Left lung (tissue), 10 donors: Measurements from ENCODE around the gene MRNIP. TPM values are rescaled to one million over a fixed set of nuclear protein-coding genes. Genes with fewer than 3 reads are reported as not detected.
A peak's percentile ranks its signal among the peaks of the same experiment; 100 is the strongest.

ENCODE experiments used
- ATAC-seq: fragments of 200-7000 bp; cut with Tn5 transposase; one replicate; pipeline ENCODE4 v1.9.1; 2020; ENCODE audit warnings: moderate library complexity
- DNase-seq, 4 donors: peaks; one replicate each; pipeline ENCODE4 v3.0.0-alpha.2; 2013 to 2020
- H3K27ac ChIP-seq, 2 donors: fragments of 200-600 bp; sonication (generic) in 1 of 2; one replicate each; pipeline versions ENCODE4 v1.5.0 to v1.8.0; 2020 to 2021
- H3K27me3 ChIP-seq, 2 donors: fragments of 200-600 bp; sonication (generic) in 1 of 2; one replicate each; pipeline versions ENCODE4 v1.5.0 to v1.8.0; 2020 to 2021
- H3K36me3 ChIP-seq, 2 donors: fragments of 200-600 bp; sonication (generic) in 1 of 2; one replicate each; pipeline versions ENCODE4 v1.5.0 to v1.8.0; 2020 to 2021
- H3K4me1 ChIP-seq, 2 donors: fragments of 200-600 bp; one replicate each; pipeline ENCODE4 v1.8.0; 2021
- H3K4me3 ChIP-seq, 2 donors: fragments of 200-600 bp; sonication (generic) in 1 of 2; one replicate each; pipeline versions ENCODE4 v1.5.0 to v1.8.0; 2020 to 2021; ENCODE audit warnings: mild to moderate bottlenecking in 1 of 2
- H3K9me3 ChIP-seq, 2 donors: fragments of 200-600 bp; sonication (generic) in 1 of 2; one replicate each; pipeline versions ENCODE4 v1.5.0 to v1.8.0; 2020 to 2021
- CTCF ChIP-seq, 2 donors: fragments of 200-600 bp; sonication (generic) in 1 of 2; IDR thresholded peaks; one replicate each; pipeline versions ENCODE4 v1.5.0 to v1.8.0; 2021; ENCODE audit warnings: antibody characterized with exemption in 2 of 2
- intact Hi-C, 2 donors: fragments of 100-400 bp; cut with DNase I; formaldehyde crosslinking; loops; one replicate each; pipeline versions ENCODE4 v1.11.2 to v1.14.2; 2022
- polyA plus RNA-seq, 6 donors: library from polyadenylated mRNA; unstranded; fragments of 120-200 nt; gene quantifications; one replicate each; pipeline ENCODE4 v1.2.1, GENCODE V29; 2013; ENCODE audit not compliant: insufficient read length in 6 of 6
- total RNA-seq, 2 donors: library from RNA; stranded (reverse); fragmentation: NEBNext Ultra II Directional; extraction: Animal tissue kit (Norgen Biotek cat#: 25700); gene quantifications; one replicate each; pipeline ENCODE4 v1.2.1, GENCODE V29; 2021
- donor health status: DM: no; HTN: yes; CAD: no.
- donor health status: DM: no; HTN: no; CAD: no.

The MRNIP gene
- total and polyA plus RNA-seq, 8 donors, result 16.9 to 55.6 (median 46.3) TPM

GRCh38 chr5:179840766-179841165, 17.9 kb downstream of the MRNIP start:
- TF ChIP-seq CTCF (IDR thresholded peaks at IDR 0.05), result no peak
- no peak overlapping the region for H3K27ac ChIP-seq
- H3K27me3 ChIP-seq, result no peaks in the 10 kb centered on the region
- H3K4me1 ChIP-seq, result peaks cover 0 to 14% of the 10 kb centered on the region in 2 donors
- ATAC-seq, result no peak
- H3K36me3 ChIP-seq, result peaks cover 0 to 61% of the 10 kb centered on the region in 2 donors
- H3K4me3 ChIP-seq, result no peak overlapping the region
- peak in 2 of 4 donors; percentile 24 to 82 for DNase-seq
- intact Hi-C loops, result no loop called here
- H3K9me3 ChIP-seq, result peaks cover 0 to 12% of the 10 kb centered on the region in 2 donors

GRCh38 chr5:179840321-179840720, 18.3 kb downstream of the MRNIP start:
- Histone ChIP-seq H3K9me3 (peaks cover 0 to 7% of the 10 kb centered on the region in 2 donors), H3K4me1 (peaks cover 0 to 14% of the 10 kb centered on the region in 2 donors), H3K4me3 (no peak overlapping the region), H3K27me3 (no peaks in the 10 kb centered on the region), H3K27ac (no peak overlapping the region), H3K36me3 (peaks cover 0 to 61% of the 10 kb centered on the region in 2 donors)
- no peak for ATAC-seq
- TF ChIP-seq CTCF (IDR thresholded peaks at IDR 0.05), result no peak
- intact Hi-C loops, result no loop called here
- peak in 2 of 4 donors; percentile 11 to 54 for DNase-seq

- intact Hi-C loops, result no loop called here
- ATAC-seq (peak; percentile 42), DNase-seq (peak in 2 of 4 donors; percentile 33 to 72)
- Histone ChIP-seq H3K27ac (peak overlapping the region in 1 of 2 donors; percentile 18), H3K4me3 (no peak overlapping the region), H3K27me3 (no peaks in the 10 kb centered on the region), H3K36me3 (peaks cover 0 to 69% of the 10 kb centered on the region in 2 donors), H3K4me1 (peaks cover 0 to 14% of the 10 kb centered on the region in 2 donors), H3K9me3 (peaks cover 0 to 1% of the 10 kb centered on the region in 2 donors)
- TF ChIP-seq CTCF (IDR thresholded peaks at IDR 0.05), result no peak
Observed at GRCh38 chr5:179839328-179840256, 19.0 kb downstream of the MRNIP start.

GRCh38 chr5:179837076-179838011, 21.3 kb downstream of the MRNIP start:
- no peak overlapping the region for H3K4me3 ChIP-seq
- ATAC-seq (no peak), DNase-seq (peak in 1 of 4 donors; percentile 44)
- H3K27me3 ChIP-seq, result no peaks in the 10 kb centered on the region
- H3K9me3 ChIP-seq, result no peaks in the 10 kb centered on the region
- H3K36me3 ChIP-seq, result peaks cover 12 to 88% of the 10 kb centered on the region in 2 donors
- H3K27ac ChIP-seq, result peak overlapping the region; percentile 19 to 46
- intact Hi-C loops, result no loop called here
- no peak for TF ChIP-seq CTCF (IDR thresholded peaks at IDR 0.05)
- H3K4me1 ChIP-seq, result peaks cover 0 to 14% of the 10 kb centered on the region in 2 donors
